DND-41 (cell line): ENCODE results near the gene CLDN20.

Experiments used
- ATAC-seq: fragments of 200-7000 bp; cut with Tn5 transposase; 3 replicates; pipeline ENCODE4 v1.9.1; 2021; ENCODE audit warnings: low read depth; ENCODE audit not compliant: insufficient read depth
- DNase-seq: peaks from one replicate; pipeline ENCODE4 v3.0.0-alpha.2; 2020
- H2AFZ ChIP-seq: 2 replicates; pipeline ENCODE4 v1.6.0; 2012; ENCODE audit warnings: low read depth, low read length
- H3K27ac ChIP-seq: 2 replicates; pipeline ENCODE4 v1.5.1; 2012; ENCODE audit warnings: low read length, inconsistent platforms
- H3K27me3 ChIP-seq: fragments of 200-600 bp; sonication (generic); 2 replicates; pipeline ENCODE4 v1.6.0; 2012; ENCODE audit warnings: low read length, mild to moderate bottlenecking, inconsistent platforms; ENCODE audit not compliant: insufficient read depth, poor library complexity
- H3K36me3 ChIP-seq: 2 replicates; pipeline ENCODE4 v1.5.1; 2012; ENCODE audit warnings: low read length, inconsistent platforms; ENCODE audit not compliant: insufficient read depth
- H3K4me1 ChIP-seq: 2 replicates; pipeline ENCODE4 v1.5.1; 2012; ENCODE audit warnings: mild to moderate bottlenecking, low read length; ENCODE audit not compliant: insufficient read depth
- H3K4me2 ChIP-seq: 2 replicates; pipeline ENCODE4 v1.6.0; 2012; ENCODE audit warnings: mild to moderate bottlenecking, moderate library complexity, low read length, inconsistent platforms; ENCODE audit not compliant: insufficient read depth
- H3K4me3 ChIP-seq, 2 experiments: fragments of 200-600 bp in 1 of 2; shearing (Covaris generic) in 1 of 2; 2 replicates each; pipeline ENCODE4 v1.5.1; 2012 to 2016; ENCODE audit warnings: inconsistent platforms in 2 of 2, low read length in 2 of 2, mild to moderate bottlenecking in 2 of 2, low read depth in 1 of 2, moderate library complexity in 1 of 2
- H3K79me2 ChIP-seq: 2 replicates; pipeline ENCODE4 v1.6.0; 2012; ENCODE audit warnings: low read length, inconsistent platforms; ENCODE audit not compliant: insufficient read depth
- H3K9ac ChIP-seq: 2 replicates; pipeline ENCODE4 v1.6.0; 2012; ENCODE audit warnings: low read depth, mild to moderate bottlenecking, inconsistent platforms, low read length, moderate library complexity
- H3K9me3 ChIP-seq: 2 replicates; pipeline ENCODE4 v1.5.1; 2012; ENCODE audit warnings: low read length, moderate library complexity, mild to moderate bottlenecking, inconsistent platforms; ENCODE audit not compliant: insufficient read depth, severe bottlenecking
- H4K20me1 ChIP-seq: 2 replicates; pipeline ENCODE4 v1.6.0; 2012; ENCODE audit warnings: low read length; ENCODE audit not compliant: insufficient read depth
- EZH2 ChIP-seq: IDR thresholded peaks from 3 replicates; pipeline ENCODE4 v1.6.1; 2012; ENCODE audit warnings: borderline replicate concordance, low read depth, mild to moderate bottlenecking, moderate library complexity, low read length, inconsistent platforms; ENCODE audit not compliant: severe bottlenecking
- TF ChIP-seq, protein P1 (sequence below): IDR thresholded peaks from 2 replicates; pipeline ENCODE4 v1.5.1; 2012; ENCODE audit warnings: borderline replicate concordance, low read length, moderate library complexity, mild to moderate bottlenecking; ENCODE audit not compliant: poor library complexity, severe bottlenecking; ENCODE audit errors: extremely low read depth

Gene CLDN20

DNA sequence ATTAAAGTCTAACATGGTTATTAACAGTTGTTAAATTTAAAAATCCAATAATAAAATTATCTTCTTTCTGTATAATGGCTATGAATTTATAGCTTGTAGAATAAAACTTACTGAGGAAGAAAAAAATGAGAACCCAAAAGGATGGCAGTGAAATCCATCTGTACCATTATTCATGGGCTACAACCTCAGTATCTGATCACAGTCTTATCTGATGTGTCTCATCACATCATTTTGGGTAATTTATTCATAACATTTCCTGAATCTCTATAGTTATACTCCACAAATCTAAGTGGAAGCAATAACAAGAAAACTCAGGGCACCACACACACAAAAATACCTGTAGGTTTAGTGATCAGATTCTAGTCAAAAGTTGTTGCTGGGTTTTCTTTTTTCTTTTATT is 7.3 kb downstream of the CLDN20 start:
- no peak for ATAC-seq
- DNase-seq: no peak
- H3K27me3 ChIP-seq: no peaks in the 10 kb centered on the region
- no peaks in the 10 kb centered on the region for H4K20me1 ChIP-seq
- no peaks in the 10 kb centered on the region for H3K9me3 ChIP-seq
- no peak overlapping the region for H2AFZ ChIP-seq
- H3K36me3 ChIP-seq: peaks cover 51% of the 10 kb centered on the region
- TF ChIP-seq, protein P1, sequence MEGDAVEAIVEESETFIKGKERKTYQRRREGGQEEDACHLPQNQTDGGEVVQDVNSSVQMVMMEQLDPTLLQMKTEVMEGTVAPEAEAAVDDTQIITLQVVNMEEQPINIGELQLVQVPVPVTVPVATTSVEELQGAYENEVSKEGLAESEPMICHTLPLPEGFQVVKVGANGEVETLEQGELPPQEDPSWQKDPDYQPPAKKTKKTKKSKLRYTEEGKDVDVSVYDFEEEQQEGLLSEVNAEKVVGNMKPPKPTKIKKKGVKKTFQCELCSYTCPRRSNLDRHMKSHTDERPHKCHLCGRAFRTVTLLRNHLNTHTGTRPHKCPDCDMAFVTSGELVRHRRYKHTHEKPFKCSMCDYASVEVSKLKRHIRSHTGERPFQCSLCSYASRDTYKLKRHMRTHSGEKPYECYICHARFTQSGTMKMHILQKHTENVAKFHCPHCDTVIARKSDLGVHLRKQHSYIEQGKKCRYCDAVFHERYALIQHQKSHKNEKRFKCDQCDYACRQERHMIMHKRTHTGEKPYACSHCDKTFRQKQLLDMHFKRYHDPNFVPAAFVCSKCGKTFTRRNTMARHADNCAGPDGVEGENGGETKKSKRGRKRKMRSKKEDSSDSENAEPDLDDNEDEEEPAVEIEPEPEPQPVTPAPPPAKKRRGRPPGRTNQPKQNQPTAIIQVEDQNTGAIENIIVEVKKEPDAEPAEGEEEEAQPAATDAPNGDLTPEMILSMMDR: no peak
- no peak for TF ChIP-seq EZH2
- H3K27ac ChIP-seq: no peak overlapping the region
- H3K9ac ChIP-seq: no peak overlapping the region
- no peak overlapping the region for H3K4me2 ChIP-seq
- peaks cover 6% of the 10 kb centered on the region; the same call in 1 of the 2 replicates for H3K79me2 ChIP-seq
- no peak overlapping the region for H3K4me3 ChIP-seq
- H3K4me1 ChIP-seq: no peaks in the 10 kb centered on the region

DNA sequence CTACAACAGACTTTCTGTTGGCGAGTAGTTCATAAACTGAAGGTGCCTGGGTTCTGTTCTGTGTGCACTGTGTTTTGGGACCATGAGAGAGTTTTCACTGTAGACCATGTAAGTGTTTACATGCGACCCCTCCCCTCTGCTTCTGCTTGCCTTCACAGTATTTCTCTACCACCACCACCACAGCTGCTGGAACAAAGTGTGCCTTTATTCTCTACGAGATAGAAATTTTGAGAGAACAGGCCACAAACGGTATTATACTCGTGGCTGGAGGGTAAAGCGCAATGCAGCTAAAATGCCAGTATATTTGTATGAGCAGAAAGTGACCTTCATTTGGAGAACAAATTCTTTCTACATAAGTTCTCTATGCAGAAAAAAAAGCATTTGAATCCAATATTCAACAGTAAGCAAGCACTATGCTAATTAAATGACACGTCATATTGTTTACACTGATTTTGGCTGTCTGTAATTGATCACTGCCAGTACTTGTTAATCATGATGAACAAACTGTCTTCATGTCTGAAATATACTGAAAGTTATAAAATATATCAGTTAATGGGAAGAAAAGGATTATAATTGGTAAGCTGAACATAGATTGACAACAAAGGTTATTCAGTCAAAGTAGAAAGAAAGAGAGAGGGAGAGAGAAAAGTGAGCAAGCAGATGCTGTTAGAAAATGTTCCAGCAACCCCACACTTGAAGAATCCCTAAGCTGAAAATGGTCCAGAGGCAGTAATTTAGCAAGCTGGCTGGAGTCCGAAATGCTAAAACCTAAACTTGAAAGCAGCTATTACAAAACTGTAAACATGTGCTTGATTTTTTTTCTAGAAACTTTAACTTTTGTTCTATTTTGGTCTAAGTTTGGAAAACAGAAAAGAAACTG is 8.8 kb downstream of the CLDN20 start:
- Histone ChIP-seq H3K27ac (no peak overlapping the region), H2AFZ (no peak overlapping the region), H3K9me3 (no peaks in the 10 kb centered on the region)

DNA sequence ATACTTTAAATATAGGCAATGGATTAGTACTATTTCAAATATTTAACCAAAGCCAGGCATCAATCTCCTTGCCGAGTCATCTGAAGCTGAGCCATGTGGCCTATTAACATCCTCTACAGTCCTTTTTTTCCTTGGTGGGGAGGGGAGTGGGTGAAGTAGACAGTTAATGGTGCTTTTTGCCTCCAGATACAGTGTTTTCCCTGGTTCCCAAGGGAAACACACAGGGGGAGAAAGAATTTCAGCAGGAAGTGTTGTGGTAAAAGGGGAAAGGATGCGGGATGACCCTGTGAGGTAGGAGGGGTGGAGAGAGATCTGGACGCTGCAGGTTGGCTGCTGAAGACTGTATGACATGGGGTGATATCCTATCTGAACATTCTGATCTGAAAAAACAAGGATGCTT is 9.6 kb downstream of the CLDN20 start:
- no peak for TF ChIP-seq EZH2
- TF ChIP-seq, protein P1: no peak
- Histone ChIP-seq H3K4me3 (no peak overlapping the region), H3K9ac (no peak overlapping the region), H3K27ac (no peak overlapping the region), H3K36me3 (peaks cover 53% of the 10 kb centered on the region), H2AFZ (no peak overlapping the region), H3K4me2 (no peak overlapping the region), H4K20me1 (0 out of 2 replicates have a peak, but pooled peaks cover under 1% of the 10 kb centered on the region), H3K79me2 (0 out of 2 replicates have a peak, but pooled peaks cover 2% of the 10 kb centered on the region), H3K4me1 (no peaks in the 10 kb centered on the region), H3K9me3 (no peaks in the 10 kb centered on the region), H3K27me3 (no peaks in the 10 kb centered on the region)
- DNase-seq: no peak
- ATAC-seq: no peak

More for the DNA sequence above, 8.8 kb downstream of the CLDN20 start:
- Histone ChIP-seq H3K4me2 (no peak overlapping the region), H3K9ac (no peak overlapping the region), H3K27me3 (no peaks in the 10 kb centered on the region), H3K4me3 (no peak overlapping the region), H3K4me1 (no peaks in the 10 kb centered on the region), H3K79me2 (peaks cover 3% of the 10 kb centered on the region; the same call in 1 of the 2 replicates), H3K36me3 (peaks cover 49% of the 10 kb centered on the region), H4K20me1 (no peaks in the 10 kb centered on the region)
- no peak for DNase-seq
- TF ChIP-seq EZH2: no peak
- ATAC-seq: no peak

DNA sequence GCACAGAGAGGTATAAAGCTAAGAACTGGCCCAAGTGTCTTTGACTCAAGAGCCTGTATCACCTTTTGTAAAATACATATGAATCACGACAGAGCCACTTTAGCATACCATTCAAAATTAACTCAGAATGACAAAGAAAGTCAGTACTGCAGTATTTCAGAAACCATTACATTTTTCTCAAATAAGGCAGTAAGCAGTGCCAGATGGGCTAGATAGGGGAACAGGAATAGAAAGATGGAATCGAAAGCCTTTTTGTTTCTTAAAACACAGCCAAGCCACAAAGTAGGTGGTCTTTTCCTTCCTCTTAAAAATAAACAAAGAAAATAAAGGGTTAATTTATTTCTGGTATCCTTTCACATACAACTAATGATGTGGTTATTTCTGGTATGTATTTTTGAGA is 10.3 kb downstream of the CLDN20 start:
- DNase-seq: no peak

More for the DNA sequence above, 10.3 kb downstream of the CLDN20 start:
- Histone ChIP-seq H3K36me3 (peaks cover 60% of the 10 kb centered on the region), H3K27me3 (no peaks in the 10 kb centered on the region), H3K4me3 (no peak overlapping the region), H3K9ac (no peak overlapping the region), H3K4me2 (no peak overlapping the region), H3K4me1 (no peaks in the 10 kb centered on the region), H3K9me3 (no peaks in the 10 kb centered on the region), H3K79me2 (0 out of 2 replicates have a peak, but pooled peaks cover 2% of the 10 kb centered on the region), H2AFZ (no peak overlapping the region), H4K20me1 (peaks cover 5% of the 10 kb centered on the region; the same call in 1 of the 2 replicates), H3K27ac (no peak overlapping the region)
- TF ChIP-seq EZH2: no peak
- TF ChIP-seq, protein P1: no peak
- no peak for ATAC-seq
